Right ventricle myocardium superior (tissue), 1 donor: ENCODE data around the gene RNF145. TPM values are rescaled to one million over a fixed set of nuclear protein-coding genes. Genes with fewer than 3 reads are reported as not detected.

Experiments
- ATAC-seq: fragments of 200-7000 bp; cut with Tn5 transposase; one replicate; pipeline ENCODE4 v1.9.1; 2020; ENCODE audit warnings: mild to moderate bottlenecking; ENCODE audit not compliant: poor library complexity
- DNase-seq: peaks from one replicate; pipeline ENCODE4 v3.0.0-alpha.2; 2020
- intact Hi-C: fragments of 100-400 bp; cut with DNase I; formaldehyde crosslinking; loops from one replicate; pipeline ENCODE4 v1.11.2; 2022
- total RNA-seq: library from RNA; stranded (reverse); fragmentation: NEBNext Ultra II Directional; extraction: Animal tissue kit (Norgen Biotek cat#: 25700); gene quantifications from one replicate; pipeline ENCODE4 v1.2.1, GENCODE V29; 2021
- donor health status: DM: no; HTN: yes; CAD: no; lungs with severe emphysema.

Gene RNF145
- total RNA-seq, 1 donor from 2014 or later: 20.7 TPM

GRCh38 chr5:159202151-159202550, 7.2 kb downstream of the RNF145 start:
- ATAC-seq (no peak), DNase-seq (no peak)
- intact Hi-C loops: no loop called here

GRCh38 chr5:159199780-159200179, 9.6 kb downstream of the RNF145 start:
- intact Hi-C loops: no loop called here
- ATAC-seq: no peak
- DNase-seq: no peak

GRCh38 chr5:159199225-159199624, 10.1 kb downstream of the RNF145 start:
- intact Hi-C loops: no loop called here
- DNase-seq (no peak), ATAC-seq (no peak)

- peak; percentile 31 for ATAC-seq
- no peak for DNase-seq
- intact Hi-C loops: no loop called here
Observed at GRCh38 chr5:159198063-159199036, 11.0 kb downstream of the RNF145 start.

- ATAC-seq (peak; percentile 39), DNase-seq (no peak)
- intact Hi-C loops: no loop called here
Observed at GRCh38 chr5:159195775-159196174, 13.6 kb downstream of the RNF145 start.

- intact Hi-C loops: no loop called here
- DNase-seq: no peak
- ATAC-seq: no peak
Observed at GRCh38 chr5:159190170-159190569, 19.2 kb downstream of the RNF145 start.

GRCh38 chr5:159189310-159189709, 20.0 kb downstream of the RNF145 start:
- intact Hi-C loops: no loop called here
- no peak for DNase-seq
- no peak for ATAC-seq

GRCh38 chr5:159187719-159188118, 21.6 kb downstream of the RNF145 start:
- DNase-seq (no peak), ATAC-seq (no peak)
- intact Hi-C loops: no loop called here

- DNase-seq (no peak), ATAC-seq (no peak)
- intact Hi-C loops: no loop called here
Observed at GRCh38 chr5:159186319-159186718, 23.0 kb downstream of the RNF145 start.

- DNase-seq: no peak
- intact Hi-C loops: no loop called here
- ATAC-seq: no peak
Observed at GRCh38 chr5:159185773-159186172, 23.6 kb downstream of the RNF145 start.

GRCh38 chr5:159184858-159185381, 24.4 kb downstream of the RNF145 start:
- ATAC-seq: no peak
- no peak for DNase-seq
- intact Hi-C loops: no loop called here

- no peak for ATAC-seq
- DNase-seq: no peak
- intact Hi-C loops: no loop called here
Observed at GRCh38 chr5:159184236-159184635, 25.1 kb downstream of the RNF145 start.

GRCh38 chr5:159183247-159183646, 26.1 kb downstream of the RNF145 start:
- DNase-seq (no peak), ATAC-seq (no peak)
- intact Hi-C loops: no loop called here

- no peak for ATAC-seq
- intact Hi-C loops: no loop called here
- no peak for DNase-seq
Observed at GRCh38 chr5:159182691-159183090, 26.7 kb downstream of the RNF145 start.

- intact Hi-C loops: no loop called here
- DNase-seq: no peak
- no peak for ATAC-seq
Observed at GRCh38 chr5:159181651-159182050, 27.7 kb downstream of the RNF145 start.

GRCh38 chr5:159181152-159181551, 28.2 kb downstream of the RNF145 start:
- ATAC-seq: no peak
- no peak for DNase-seq
- intact Hi-C loops: no loop called here

- ATAC-seq: no peak
- intact Hi-C loops: no loop called here
- DNase-seq: no peak
Observed at GRCh38 chr5:159179529-159180305, 29.6 kb downstream of the RNF145 start.

- ATAC-seq (peak; percentile 27), DNase-seq (no peak)
- intact Hi-C loops: no loop called here
Observed at GRCh38 chr5:159178978-159179377, 30.4 kb downstream of the RNF145 start.

GRCh38 chr5:159175547-159175946, 33.8 kb downstream of the RNF145 start:
- no peak for DNase-seq
- intact Hi-C loops: no loop called here
- peak; percentile 59 for ATAC-seq
